Chondrocyte (in vitro differentiated cells): ENCODE results near the gene PHACTR1. TPM values are rescaled to one million over a fixed set of nuclear protein-coding genes. Genes with fewer than 3 reads are reported as not detected.

Experiments
- DNase-seq: peaks from one replicate; pipeline ENCODE4 v3.0.0; 2021; ENCODE audit warnings: mixed read lengths, low spot score
- H3K27ac Mint-ChIP-seq: one replicate; pipeline ENCODE4 v1.8.0; 2021; ENCODE audit warnings: mild to moderate bottlenecking, moderate library complexity, mixed read lengths; ENCODE audit not compliant: unreplicated experiment
- H3K27me3 Mint-ChIP-seq: 2 replicates; pipeline ENCODE4 v1.8.0; 2021; ENCODE audit warnings: low read depth, mixed read lengths
- H3K36me3 Mint-ChIP-seq: 2 replicates; pipeline ENCODE4 v1.8.0; 2021; ENCODE audit warnings: low read depth, mixed read lengths
- H3K4me1 Mint-ChIP-seq: 2 replicates; pipeline ENCODE4 v1.8.0; 2021; ENCODE audit warnings: low read depth, mild to moderate bottlenecking, mixed read lengths
- H3K4me3 Mint-ChIP-seq: one replicate; pipeline ENCODE4 v1.8.0; 2021; ENCODE audit warnings: mild to moderate bottlenecking, moderate library complexity, mixed read lengths; ENCODE audit not compliant: unreplicated experiment
- H3K9me3 Mint-ChIP-seq: 2 replicates; pipeline ENCODE4 v1.8.0; 2021; ENCODE audit warnings: low read depth, mixed read lengths
- total RNA-seq: library from RNA; stranded (reverse); gene quantifications from 3 replicates; pipeline ENCODE4 v1.2.1, GENCODE V29; 2021
- TF ChIP-seq, protein P1 (sequence below): fragments of 200-600 bp; sonication (generic); IDR thresholded peaks from 2 replicates; pipeline ENCODE4 v1.5.0; 2021; ENCODE audit warnings: antibody characterized with exemption, mild to moderate bottlenecking, moderate library complexity

The PHACTR1 gene
- total RNA-seq, 1 donor from 2014 or later = 2.1 TPM

DNA sequence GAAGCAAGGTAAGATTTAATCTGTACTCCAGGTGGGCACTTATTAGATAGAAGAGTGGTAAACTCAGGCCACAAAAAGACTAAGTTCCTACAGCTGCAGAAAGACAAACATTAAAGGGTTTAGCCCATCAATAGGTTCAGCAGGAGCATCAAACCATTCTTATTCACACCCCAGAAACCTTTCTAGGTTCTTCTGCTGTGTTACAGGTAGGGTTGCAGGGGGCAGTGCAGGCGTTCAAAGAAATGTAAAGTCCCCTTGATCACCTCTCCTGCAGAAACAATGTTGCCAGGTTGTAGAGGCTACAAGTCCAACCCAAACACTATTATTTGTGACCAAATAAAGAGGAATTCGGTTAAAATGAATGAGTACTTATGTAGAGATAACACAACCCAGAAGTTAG lies 31.8 kb downstream of the PHACTR1 start:
- Mint-ChIP-seq H3K27me3 (peaks cover 52% of the 10 kb centered on the region), H3K9me3 (peaks cover 11% of the 10 kb centered on the region)
- no peak for DNase-seq

DNA sequence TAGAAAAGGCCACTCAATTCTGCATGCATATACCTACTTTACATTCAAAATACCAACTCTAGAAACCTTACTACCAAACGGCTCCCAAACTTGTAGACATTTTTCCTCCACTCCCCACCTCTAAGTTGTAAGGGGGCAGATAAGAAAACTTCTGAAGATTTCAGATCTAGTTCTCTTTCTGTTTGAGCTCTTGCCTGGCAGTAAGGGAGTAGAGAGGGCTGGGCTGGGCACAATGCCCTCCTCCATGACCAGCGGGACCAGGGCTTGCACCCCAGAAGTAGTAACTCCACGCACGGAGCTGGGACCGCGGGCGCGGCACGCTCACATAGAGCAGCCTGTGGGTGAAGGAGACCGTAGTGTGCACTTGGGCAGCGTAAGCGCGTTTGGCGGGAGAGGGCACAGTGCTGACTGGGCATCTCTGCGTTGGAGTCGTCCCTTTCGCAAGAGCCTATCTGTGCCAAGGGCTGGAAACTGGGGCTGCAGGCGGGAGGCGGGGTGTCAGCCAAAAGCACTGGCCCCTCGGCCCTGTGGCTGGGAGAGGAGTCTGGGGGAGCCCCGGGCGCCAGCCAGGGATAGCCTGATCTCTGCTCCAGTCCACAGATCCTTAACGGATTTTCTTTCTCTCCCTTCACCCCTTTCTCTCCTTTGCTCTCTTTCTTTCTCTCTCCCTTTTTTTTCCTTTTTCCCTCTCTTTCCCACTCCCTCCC lies 32.4 kb downstream of the PHACTR1 start:
- H3K4me3 Mint-ChIP-seq = no peak overlapping the region
- H3K9me3 Mint-ChIP-seq = peaks cover 11% of the 10 kb centered on the region
- peaks cover 8% of the 10 kb centered on the region for H3K4me1 Mint-ChIP-seq
- TF ChIP-seq, protein P1, sequence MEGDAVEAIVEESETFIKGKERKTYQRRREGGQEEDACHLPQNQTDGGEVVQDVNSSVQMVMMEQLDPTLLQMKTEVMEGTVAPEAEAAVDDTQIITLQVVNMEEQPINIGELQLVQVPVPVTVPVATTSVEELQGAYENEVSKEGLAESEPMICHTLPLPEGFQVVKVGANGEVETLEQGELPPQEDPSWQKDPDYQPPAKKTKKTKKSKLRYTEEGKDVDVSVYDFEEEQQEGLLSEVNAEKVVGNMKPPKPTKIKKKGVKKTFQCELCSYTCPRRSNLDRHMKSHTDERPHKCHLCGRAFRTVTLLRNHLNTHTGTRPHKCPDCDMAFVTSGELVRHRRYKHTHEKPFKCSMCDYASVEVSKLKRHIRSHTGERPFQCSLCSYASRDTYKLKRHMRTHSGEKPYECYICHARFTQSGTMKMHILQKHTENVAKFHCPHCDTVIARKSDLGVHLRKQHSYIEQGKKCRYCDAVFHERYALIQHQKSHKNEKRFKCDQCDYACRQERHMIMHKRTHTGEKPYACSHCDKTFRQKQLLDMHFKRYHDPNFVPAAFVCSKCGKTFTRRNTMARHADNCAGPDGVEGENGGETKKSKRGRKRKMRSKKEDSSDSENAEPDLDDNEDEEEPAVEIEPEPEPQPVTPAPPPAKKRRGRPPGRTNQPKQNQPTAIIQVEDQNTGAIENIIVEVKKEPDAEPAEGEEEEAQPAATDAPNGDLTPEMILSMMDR = no peak
- no peak overlapping the region for H3K27ac Mint-ChIP-seq
- DNase-seq = no peak
- peaks cover 52% of the 10 kb centered on the region for H3K27me3 Mint-ChIP-seq
- H3K36me3 Mint-ChIP-seq = no peaks in the 10 kb centered on the region

More for the DNA sequence above, 31.8 kb downstream of the PHACTR1 start:
- no peaks in the 10 kb centered on the region for H3K36me3 Mint-ChIP-seq
- H3K4me3 Mint-ChIP-seq = no peak overlapping the region
- H3K4me1 Mint-ChIP-seq = peaks cover 8% of the 10 kb centered on the region
- TF ChIP-seq, protein P1 = no peak
- no peak overlapping the region for H3K27ac Mint-ChIP-seq

DNA sequence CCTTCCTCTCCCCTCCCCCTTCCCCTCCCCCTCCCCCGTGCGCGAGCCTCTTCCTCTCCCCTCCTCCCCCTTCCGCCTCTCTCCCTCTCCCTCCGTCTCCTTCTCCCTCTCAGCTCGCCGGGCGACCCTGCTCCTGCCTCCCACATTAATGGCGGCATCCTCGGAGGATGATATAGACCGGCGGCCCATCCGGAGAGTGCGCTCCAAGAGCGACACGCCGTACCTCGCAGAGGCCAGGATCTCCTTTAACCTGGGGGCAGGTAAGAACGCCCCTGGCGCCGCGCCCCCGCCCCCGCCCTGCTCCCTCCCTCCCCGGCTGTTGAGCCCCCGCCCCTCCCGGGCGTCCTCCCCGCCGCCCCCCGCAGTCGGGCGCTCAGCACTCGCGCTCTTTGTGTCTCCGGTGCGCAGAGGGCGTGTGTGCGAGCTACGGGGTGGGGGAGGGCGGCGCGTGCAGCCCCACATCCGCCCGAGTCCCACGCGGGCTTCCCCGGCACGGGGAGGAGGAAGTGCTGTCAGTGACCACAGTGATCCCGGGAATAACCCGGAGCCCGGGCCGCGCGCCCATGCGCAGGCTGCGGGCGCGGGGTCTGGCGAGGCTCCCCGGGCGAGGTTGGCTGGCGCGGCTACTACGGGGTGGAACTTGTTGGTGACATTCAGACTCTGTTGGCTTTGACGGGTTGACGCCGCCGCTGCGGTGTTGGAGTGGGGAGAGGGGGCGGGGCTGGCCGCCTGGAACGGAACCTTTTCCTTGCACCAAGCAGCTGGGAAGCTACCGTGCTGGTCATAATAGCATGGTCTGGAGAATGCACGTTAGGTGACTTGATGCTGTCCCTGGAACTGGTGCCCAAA lies 33.2 kb downstream of the PHACTR1 start:
- Mint-ChIP-seq H3K4me3 (peak overlapping the region; percentile 37), H3K27ac (no peak overlapping the region), H3K9me3 (peaks cover 10% of the 10 kb centered on the region), H3K4me1 (peaks cover 8% of the 10 kb centered on the region), H3K36me3 (no peaks in the 10 kb centered on the region), H3K27me3 (peaks cover 52% of the 10 kb centered on the region)
- TF ChIP-seq, protein P1 = no peak
- no peak for DNase-seq

DNA sequence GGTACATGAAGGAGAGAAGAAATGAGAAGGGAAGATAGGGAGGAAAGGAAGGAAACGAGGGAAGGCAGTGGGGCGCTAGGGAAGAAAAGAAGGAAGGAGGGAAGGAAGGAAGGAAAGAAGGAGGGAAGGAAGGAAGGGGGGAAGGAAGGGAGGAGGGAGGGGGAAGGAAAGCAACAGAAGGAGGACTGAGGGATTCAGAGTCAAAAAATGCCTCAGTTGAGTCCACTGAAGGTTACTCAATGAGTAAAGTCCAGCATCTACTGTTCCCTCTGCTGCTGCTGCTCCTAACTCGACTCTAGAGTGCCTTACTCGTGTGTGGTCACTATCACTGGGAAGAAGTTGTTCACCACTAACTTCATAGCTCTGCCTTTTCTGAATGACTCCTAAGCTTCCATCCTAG lies 33.8 kb downstream of the PHACTR1 start:
- peak overlapping the region; percentile 37 for H3K4me3 Mint-ChIP-seq
- H3K36me3 Mint-ChIP-seq = no peaks in the 10 kb centered on the region
- peaks cover 8% of the 10 kb centered on the region for H3K4me1 Mint-ChIP-seq

More for the DNA sequence above, 33.8 kb downstream of the PHACTR1 start:
- no peak for DNase-seq
- TF ChIP-seq, protein P1 = no peak
- peaks cover 5% of the 10 kb centered on the region for H3K9me3 Mint-ChIP-seq
- no peak overlapping the region for H3K27ac Mint-ChIP-seq
- H3K27me3 Mint-ChIP-seq = peaks cover 48% of the 10 kb centered on the region
